ENCODE results near the gene MAP1LC3B. TPM values are rescaled to one million over a fixed set of nuclear protein-coding genes. Genes with fewer than 3 reads are reported as not detected.

MAP1LC3B gene
- total and polyA plus RNA-seq, 2 of the 8 experiments (the other 6 are each of a cell fraction or from before 2014, with no cell fraction given) = 29.5 to 48.5 TPM

DNA sequence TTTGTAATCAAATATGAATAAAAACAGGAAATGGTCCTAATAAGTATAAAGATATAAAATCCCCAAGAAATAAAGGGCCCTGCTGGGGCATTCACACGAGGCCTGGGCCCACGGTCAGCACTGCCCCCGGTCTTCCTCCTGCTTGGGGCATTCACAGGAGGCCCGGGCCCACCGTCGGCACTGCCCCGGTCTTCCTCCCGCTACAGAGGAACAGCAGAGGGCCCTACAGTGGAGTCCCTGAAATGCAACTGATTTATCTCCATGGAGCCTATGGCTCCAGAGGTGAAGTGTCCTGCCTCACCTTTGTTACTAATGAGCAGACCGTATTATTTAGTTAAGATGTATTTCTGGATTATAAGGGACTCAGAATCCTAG lies 46.5 kb downstream of the MAP1LC3B start:
- POLR2A ChIA-PET (ENCODE audit: partially characterized antibody) = interaction anchor here (0.6 kb wide), 1 partner anchor 128 kb away, joined by 3 read pairs; no protein-coding TSS in a partner anchor
- Histone ChIP-seq H2BK15ac (ENCODE audit: low read length) (no peak overlapping the region), H3K4me3 (ENCODE audit: extremely low read depth in 1 of 4, insufficient read depth in 2 of 4, low read depth in 3 of 4, low read length in 4 of 4) (no peak overlapping the region), H3K9me3 (ENCODE audit: insufficient read depth in 2 of 2, low read depth in 1 of 2, low read length in 1 of 2) (no peaks in the 10 kb centered on the region), H3K18ac (ENCODE audit: extremely low read depth, low read length) (no peak overlapping the region), H2AK5ac (ENCODE audit: low read depth, low read length) (no peak overlapping the region), H2BK5ac (ENCODE audit: low read depth, low read length) (no peak overlapping the region), H3K4me1 (replicated peaks in 1 of 4; ENCODE audit: control insufficient read depth in 3 of 4, insufficient read depth in 4 of 4, low read length in 3 of 4) (peaks cover 0 to 9% (median under 1%) of the 10 kb centered on the region in 4 experiments; a peak in 5 of 7 replicates), H3K23ac (ENCODE audit: insufficient read length) (no peak overlapping the region), H3K23me2 (ENCODE audit: low read depth, low read length) (no peaks in the 10 kb centered on the region), H3K79me1 (ENCODE audit: low read depth, low read length) (peaks cover 3% of the 10 kb centered on the region; the same call in 1 of the 2 replicates), H3K56ac (replicated peaks; ENCODE audit: insufficient read length, low read depth, low read length) (no peak overlapping the region), H4K91ac (replicated peaks; ENCODE audit: insufficient read length, low read length) (no peak overlapping the region), H2AFZ (ENCODE audit: low read length) (no peak overlapping the region), H3K27ac (ENCODE audit: low read depth, low read length) (no peak overlapping the region), H3K36me3 (ENCODE audit: control insufficient read depth in 2 of 4, insufficient read depth in 4 of 4, low read length in 3 of 4) (peaks cover 0 to 5% (median 0%) of the 10 kb centered on the region in 4 experiments; a peak in 1 of 8 replicates), H3K9ac (replicated peaks in 1 of 4; ENCODE audit: extremely low read depth in 1 of 4, low read depth in 3 of 4, low read length in 3 of 4) (no peak overlapping the region), H2BK12ac (ENCODE audit: low read depth, low read length) (no peak overlapping the region), H4K8ac (ENCODE audit: extremely low read depth, insufficient read depth, low read length) (no peak overlapping the region), H4K20me1 (replicated peaks in 1 of 2; ENCODE audit: control insufficient read depth in 1 of 2, insufficient read depth in 2 of 2, low read length in 2 of 2) (peaks cover 3 to 4% of the 10 kb centered on the region in 2 experiments), H3K4ac (replicated peaks; ENCODE audit: insufficient read length, low read depth, low read length) (no peak overlapping the region), H2BK120ac (replicated peaks; ENCODE audit: low read depth, low read length) (no peak overlapping the region), H3K79me2 (ENCODE audit: control insufficient read depth in 1 of 2, insufficient read depth in 2 of 2, low read length in 2 of 2) (no peaks in the 10 kb centered on the region; a peak in 1 of 4 replicates), H2BK20ac (ENCODE audit: low read length) (no peak overlapping the region), H3K14ac (ENCODE audit: insufficient read length) (no peak overlapping the region), H3K27me3 (replicated peaks in 1 of 4; ENCODE audit: control insufficient read depth in 3 of 4, extremely low read depth in 1 of 4, insufficient read depth in 3 of 4, low read length in 3 of 4) (no peaks in the 10 kb centered on the region), H3K4me2 (ENCODE audit: insufficient read depth in 1 of 2, low read depth in 2 of 2, low read length in 2 of 2) (no peak overlapping the region), H4K5ac (ENCODE audit: insufficient read length, low read depth, low read length) (no peak overlapping the region)
- FAIRE-seq (no peak), DNase-seq (ENCODE audit: low read depth in 1 of 2, low spot score in 2 of 2) (no peak)
- TF ChIP-seq, protein P1, sequence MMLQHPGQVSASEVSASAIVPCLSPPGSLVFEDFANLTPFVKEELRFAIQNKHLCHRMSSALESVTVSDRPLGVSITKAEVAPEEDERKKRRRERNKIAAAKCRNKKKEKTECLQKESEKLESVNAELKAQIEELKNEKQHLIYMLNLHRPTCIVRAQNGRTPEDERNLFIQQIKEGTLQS (IDR thresholded peaks at IDR 0.05; ENCODE audit: insufficient read depth, low read depth, low read length) = no peak
- TF ChIP-seq, protein P2, sequence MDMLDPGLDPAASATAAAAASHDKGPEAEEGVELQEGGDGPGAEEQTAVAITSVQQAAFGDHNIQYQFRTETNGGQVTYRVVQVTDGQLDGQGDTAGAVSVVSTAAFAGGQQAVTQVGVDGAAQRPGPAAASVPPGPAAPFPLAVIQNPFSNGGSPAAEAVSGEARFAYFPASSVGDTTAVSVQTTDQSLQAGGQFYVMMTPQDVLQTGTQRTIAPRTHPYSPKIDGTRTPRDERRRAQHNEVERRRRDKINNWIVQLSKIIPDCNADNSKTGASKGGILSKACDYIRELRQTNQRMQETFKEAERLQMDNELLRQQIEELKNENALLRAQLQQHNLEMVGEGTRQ (IDR thresholded peaks at IDR 0.05; ENCODE audit: low read length) = no peak
- WGBS, 2 experiments (ENCODE audit: extremely low coverage in 1 of 2, insufficient coverage in 1 of 2, insufficient read length in 1 of 2, insufficient replicate concordance in 2 of 2, low coverage in 1 of 2, low lambda C conversion rate in 2 of 2, missing lambda C conversion rate in 1 of 2) = 66% methylated on average over 9 of the region's 9 CpGs; no CpG with 5 or more reads in 1 of the 2 experiments
- CTCF ChIA-PET (ENCODE audit: partially characterized antibody) = interaction anchor here (0.6 to 5.4 kb wide), 5 partner anchors 14 to 151 kb away, joined by 3 to 22 read pairs (median 3); no protein-coding TSS in a partner anchor
